GM12875 (cell line): ENCODE results near the gene ZNF385C.
A peak's percentile ranks its signal among the peaks of the same experiment; 100 is the strongest.

Experiments
- H3K4me3 ChIP-seq: one replicate; pipeline ENCODE4 v1.5.1; 2011; ENCODE audit warnings: low read depth, low read length, control low read depth
- CTCF ChIP-seq: IDR thresholded peaks from 2 replicates; pipeline ENCODE4 v1.5.1; 2011; ENCODE audit warnings: low read depth, mild to moderate bottlenecking, control low read depth, inconsistent platforms, low read length, moderate library complexity, borderline replicate concordance; ENCODE audit not compliant: insufficient read depth

Gene ZNF385C

GRCh38 chr17:42117397-42118125, 19.3 kb upstream of the ZNF385C start:
- no peak overlapping the region for H3K4me3 ChIP-seq
- no peak for TF ChIP-seq CTCF

- H3K4me3 ChIP-seq = no peak overlapping the region
Measured at GRCh38 chr17:42116705-42117396, 18.6 kb upstream of the ZNF385C start.

GRCh38 chr17:42114118-42114517, 15.8 kb upstream of the ZNF385C start:
- no peak for TF ChIP-seq CTCF
- H3K4me3 ChIP-seq = no peak overlapping the region

More at GRCh38 chr17:42116705-42117396, 18.6 kb upstream of the ZNF385C start:
- peak; percentile 84 for TF ChIP-seq CTCF

- H3K4me3 ChIP-seq = no peak overlapping the region
- no peak for TF ChIP-seq CTCF
Measured at GRCh38 chr17:42113293-42114069, 15.2 kb upstream of the ZNF385C start.

GRCh38 chr17:42112552-42113176, 14.4 kb upstream of the ZNF385C start, which contains the start of gene DHX58:
TSS of gene DHX58 (minus strand) at chr17:42112714. CDS start at chr17:42111892, 822 bp downstream.
- TF ChIP-seq CTCF = no peak
- H3K4me3 ChIP-seq = peak within 1 kb of the TSS; percentile 53

GRCh38 chr17:42111871-42112551, 13.7 kb upstream of the ZNF385C start:
- H3K4me3 ChIP-seq = peak overlapping the region; percentile 53
- no peak for TF ChIP-seq CTCF
